ENCODE data around the gene KNOP1.

KNOP1 gene

GRCh38 chr16:19717741-19718623 lies at the start of gene KNOP1, which contains the start of gene IQCK:
Gene KNOP1 (minus strand): TSS chr16:19718227. CDS start chr16:19715035, 3,192 bp downstream.
Gene IQCK (plus strand): TSS chr16:19718271. CDS start chr16:19718307, 36 bp downstream.
- no peak for DNase-seq

- DNase-seq, result no peak
Measured at GRCh38 chr16:19767497-19767896, 49.5 kb upstream of the KNOP1 start.

DNA sequence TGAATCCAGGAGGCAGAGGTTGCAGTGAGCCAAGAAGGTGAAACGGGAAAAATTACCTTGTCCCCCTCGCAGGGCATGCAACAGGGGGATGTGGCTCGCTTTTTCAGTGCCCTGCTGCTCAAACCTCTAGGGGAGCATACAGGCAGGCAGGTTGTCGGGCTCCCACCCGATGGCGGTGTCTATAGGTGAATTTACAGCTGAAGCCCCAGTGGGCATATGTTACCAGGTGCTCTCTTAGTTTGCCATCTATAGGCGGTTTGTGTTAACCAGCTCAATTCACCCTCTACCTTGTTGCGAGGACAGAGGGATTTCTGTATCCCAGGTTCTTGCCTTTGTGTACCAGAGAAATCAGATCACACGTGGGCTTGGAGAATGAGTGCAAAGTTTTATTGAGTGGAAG lies 49.0 kb upstream of the KNOP1 start:
- no peak for DNase-seq

GRCh38 chr16:19766554-19766884 lies 48.5 kb upstream of the KNOP1 start:
- no peak for DNase-seq

DNA sequence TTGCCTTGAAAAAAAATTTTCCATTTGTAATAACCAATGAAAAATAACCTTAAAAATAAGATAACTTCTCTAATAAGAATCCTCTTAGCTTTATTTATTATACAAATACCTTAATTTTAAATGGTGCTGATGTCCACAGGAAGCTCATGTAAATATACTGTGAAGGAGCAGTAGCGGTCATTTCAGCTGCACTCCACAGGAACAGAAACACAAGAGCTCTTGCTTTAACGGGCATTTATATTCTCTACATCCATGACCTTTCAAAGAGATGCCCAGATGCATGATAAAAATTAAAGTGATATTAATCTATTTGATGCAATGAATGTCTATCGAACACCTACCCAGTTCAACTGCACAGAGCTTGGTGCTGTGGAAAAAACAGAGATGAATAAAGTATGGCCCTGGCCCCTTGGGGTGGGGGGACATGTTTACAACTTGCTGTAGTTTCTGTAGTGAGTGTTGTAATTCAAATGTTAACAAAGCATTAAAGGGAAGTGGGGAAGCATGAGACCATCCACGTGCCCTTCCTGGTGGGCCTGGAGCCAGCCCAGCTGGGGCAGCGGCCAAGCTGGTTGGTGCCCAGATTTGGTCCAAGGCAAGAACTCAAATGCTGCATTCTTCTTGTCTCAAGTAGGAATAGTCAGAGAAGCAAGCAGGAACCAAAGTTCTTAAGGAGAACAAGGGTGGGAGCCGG lies 48.0 kb upstream of the KNOP1 start:
- no peak for DNase-seq

DNA sequence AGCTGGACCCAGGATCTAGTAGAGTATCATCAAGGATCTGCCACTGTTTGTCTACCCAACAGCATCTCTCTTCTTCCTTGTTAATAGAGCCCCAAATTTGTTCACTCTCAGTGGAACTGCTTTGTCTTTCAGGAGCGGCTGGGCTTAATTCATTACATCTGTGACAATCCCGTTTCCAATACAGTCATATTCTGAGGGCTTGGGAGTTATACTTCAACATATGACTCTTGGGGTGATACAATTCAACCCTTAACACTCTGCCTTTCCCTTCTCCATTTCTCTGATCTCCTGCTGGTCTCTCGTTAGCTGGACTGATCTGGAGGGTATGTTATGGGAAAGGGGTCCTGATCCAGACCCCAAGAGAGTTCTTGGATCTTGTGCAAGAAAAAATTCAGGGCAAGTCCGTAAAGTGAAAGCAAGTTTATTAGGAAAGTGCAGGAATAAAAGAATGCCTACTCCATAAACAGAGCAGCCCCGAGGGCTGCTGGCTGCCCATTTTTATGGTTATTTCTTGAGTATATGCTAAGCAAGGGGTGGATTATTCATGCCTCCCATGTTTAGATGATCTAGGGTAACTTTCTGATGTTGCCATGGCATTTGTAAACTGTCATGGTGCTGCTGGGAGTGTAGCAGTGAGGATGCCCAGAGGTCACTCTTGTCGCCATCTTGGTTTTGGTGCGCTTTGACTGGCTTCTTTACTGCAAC lies 42.5 kb upstream of the KNOP1 start:
- DNase-seq, result no peak

GRCh38 chr16:19757762-19758595 lies 40.0 kb upstream of the KNOP1 start:
- DNase-seq, result no peak

DNA sequence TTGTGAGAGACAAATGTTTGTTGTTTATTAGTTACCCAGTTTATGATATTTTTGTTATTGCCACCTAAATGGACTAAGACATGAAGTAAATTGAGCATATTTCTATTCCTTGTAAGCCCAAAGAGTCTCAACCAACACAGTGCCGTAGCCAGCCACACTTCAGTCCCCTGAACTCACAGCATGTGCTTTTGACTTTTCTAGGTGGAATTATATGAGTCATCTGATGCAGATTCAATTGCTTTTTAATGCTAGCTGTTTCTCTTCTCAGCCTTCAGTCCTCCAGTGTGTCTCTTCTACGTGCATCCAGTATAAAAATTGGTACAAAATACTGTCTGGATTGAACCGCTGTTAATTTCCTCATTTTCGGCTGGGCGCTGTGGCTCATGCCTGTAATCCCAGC lies 39.0 kb upstream of the KNOP1 start:
- DNase-seq, result no peak

DNA sequence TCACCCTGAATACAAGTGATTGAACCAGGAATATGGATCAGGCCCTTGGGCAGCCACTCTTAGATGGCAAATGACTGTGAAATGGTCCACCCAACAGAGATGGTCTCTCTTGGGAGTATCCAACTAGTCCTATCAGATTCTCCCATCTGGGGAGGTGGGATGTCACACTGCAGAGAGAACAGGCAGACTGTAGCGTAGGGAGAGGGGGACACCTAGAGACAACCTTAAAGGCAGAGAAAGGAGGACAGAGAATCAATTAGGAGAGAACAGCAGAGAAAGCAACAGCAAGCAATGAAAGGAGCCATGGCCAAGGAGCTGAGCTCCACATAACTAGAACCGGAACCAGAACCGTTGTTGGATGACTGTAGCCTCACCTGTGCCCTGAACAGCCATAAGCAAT lies 37.2 kb upstream of the KNOP1 start:
- DNase-seq, result no peak

DNA sequence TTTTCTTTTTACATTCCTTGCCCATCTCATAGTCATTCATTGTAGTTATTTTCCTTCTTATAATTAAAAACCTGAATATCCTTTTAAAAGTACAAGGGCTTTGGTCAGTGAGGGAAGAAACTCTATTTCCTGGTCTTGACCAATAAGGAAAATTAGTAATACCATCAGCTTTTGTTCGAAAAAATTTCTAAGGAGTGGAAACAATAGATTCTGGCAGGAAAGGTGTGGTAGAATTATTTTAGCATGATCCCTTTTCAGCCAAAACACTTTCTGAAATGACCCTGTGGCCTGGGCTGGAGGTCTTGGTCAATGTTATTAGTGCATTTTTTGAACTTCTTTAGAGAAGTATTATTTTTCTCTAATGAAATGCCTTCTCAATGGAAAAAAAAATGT lies 36.6 kb upstream of the KNOP1 start:
- no peak for DNase-seq

DNA sequence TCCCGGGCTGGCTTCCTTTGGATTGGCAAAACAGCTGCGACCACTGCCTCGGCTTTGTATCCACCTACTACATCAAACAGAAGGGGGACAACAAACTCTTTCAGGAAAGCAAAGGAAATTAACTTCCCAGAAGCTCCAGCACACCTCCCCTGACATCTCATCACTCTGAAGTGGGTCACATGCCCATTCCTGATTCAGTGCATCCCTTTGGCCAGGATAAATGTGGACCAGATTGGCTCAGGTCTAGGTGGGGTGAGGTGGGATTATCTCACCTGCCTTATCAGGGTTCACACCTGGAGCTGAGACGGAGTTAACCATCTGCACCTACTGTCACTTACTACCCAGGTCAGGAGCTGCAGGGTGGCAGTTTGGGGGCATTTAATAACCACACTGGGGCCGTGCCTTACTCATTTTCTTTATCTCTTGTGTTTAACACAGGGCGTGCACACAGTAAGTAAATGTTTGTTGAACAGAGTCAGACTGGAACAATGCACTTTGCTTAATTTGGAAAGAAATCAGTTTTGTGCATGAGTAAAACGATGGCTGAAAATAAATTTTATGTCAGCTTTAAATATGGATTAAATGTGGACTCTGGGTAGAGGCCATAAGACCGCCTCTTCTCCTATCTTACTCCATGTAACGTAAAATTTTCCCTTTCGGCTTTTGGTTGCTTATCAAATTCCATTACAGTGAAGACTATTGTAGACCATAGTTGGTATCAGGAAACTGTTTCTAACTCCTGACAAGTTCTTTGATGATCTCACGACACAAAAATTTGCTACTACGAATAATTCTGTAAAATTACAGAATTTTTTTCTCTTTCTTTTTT lies 36.0 kb upstream of the KNOP1 start:
- no peak for DNase-seq

DNA sequence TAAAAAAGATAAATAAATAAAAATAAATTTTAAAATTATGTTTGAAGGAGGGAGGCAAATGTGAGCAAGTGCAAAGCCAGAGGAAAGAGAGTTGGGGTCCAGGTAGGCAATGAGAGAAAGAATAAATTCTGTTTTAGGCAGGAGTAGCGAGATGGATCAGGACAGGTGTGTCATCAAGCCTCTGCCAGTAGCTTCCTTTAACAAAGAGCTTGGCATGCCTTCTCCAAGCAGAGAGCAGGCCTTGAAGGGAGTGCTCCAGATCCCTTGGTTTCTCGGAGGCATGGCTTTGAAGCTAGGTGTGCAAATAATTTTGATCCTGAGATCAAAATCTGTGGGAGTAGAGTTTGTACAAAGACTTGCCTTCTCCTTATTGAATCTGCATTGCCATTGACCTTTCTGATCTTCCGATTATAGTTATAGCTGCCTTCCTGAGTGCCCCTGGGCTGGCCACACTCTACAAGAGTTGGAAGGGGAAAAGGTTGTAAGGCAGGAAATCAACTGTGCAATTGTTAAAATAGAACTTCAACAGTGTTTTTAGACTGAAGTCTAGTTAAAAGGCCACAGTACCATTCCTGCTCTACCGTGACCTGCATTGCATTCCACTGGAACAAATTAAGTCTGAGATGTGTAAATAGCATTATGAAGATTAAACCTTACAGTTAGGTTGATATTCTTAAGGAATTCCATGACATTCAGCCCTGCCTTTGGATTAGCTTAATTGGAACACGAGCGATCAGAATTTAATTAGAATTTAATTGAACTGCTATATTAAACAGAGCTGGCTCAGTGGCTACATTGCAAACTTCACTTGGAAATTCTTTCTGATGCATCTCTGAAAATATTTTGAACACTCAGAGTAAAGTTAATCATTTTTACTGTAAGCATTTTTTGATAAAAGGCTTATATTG lies 33.7 kb upstream of the KNOP1 start:
- DNase-seq, result no peak

DNA sequence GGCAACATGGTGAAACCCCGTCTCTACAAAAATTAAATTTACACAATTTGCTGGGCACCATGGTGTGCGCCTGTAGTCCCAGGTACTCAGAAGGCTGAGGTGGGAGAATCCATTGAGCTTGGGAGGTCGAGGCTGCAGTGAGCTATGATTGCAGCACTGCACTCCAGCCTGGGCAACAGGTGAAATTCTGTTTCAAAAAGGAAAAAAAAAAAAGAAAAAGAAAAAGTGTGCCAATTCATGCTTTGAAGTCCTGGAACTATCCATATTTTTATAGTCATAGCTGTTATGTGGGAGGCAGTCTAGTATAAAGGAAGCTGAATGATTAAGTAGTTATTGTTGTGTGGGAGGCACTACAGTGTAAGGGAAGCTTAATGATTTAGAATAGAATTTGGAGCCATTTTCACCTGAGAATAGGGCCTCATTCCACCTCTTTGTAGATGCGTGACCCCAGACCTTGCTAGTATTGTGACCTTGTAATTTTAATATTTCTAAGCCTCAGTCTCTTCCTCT lies 31.6 kb upstream of the KNOP1 start:
- no peak for DNase-seq

DNA sequence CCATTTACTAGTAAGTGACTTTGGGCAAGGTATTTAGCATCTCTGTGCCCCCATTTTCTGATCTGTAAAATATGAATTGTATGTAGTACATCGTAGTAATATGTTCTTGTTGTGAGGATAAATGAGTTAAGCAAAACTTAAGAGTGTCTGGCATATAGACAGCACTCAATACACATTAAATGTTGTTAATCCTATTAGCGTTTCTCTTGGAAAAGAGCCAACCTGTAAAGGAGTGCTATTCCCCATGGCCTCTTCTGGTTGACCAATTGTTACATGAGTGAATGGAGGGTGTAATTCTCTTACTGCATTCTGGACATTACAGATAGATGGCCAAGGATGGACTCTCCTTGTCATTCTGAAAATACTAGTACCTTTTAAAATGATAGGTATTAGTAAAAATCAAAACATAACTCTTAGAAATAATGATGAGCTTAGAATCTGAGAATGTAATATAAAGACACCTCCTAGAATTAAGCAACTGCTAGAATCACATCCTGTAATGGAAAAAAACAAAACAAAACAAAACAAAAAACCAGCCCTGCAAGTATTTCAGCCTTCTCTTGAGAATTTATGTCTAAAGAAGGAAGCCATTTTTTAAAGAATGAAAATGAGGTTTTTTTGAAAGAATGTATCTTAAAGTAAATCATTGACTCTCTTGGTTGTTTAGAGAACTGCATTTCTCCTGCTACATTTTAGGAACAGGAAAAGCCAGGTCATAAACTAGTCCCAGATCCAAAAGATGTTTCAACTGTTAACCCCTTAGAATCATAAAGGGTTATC lies 30.6 kb upstream of the KNOP1 start:
- no peak for DNase-seq

- no peak for DNase-seq
Measured at GRCh38 chr16:19746561-19746960, 28.5 kb upstream of the KNOP1 start.

- no peak for DNase-seq
Measured at GRCh38 chr16:19745286-19746010, 27.4 kb upstream of the KNOP1 start.

DNA sequence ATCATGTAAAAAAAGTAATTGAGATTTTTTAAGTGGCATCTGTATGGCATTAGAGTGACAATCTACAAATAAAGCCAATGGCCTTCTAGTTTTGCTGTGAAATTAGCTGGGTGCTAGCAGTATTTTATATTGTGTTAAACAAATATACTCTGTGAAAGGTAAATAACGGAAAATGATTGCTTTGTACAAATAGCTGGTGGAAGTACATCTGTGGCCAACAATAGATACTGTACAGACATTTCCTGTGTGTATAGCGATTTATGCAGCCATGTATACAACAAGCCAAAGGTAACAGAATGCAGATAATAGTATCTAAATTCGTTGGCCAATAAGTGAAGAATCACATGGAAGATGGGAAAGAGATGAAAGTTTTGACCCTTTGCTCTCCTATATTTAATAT lies 26.6 kb upstream of the KNOP1 start:
- DNase-seq, result no peak

- no peak for DNase-seq
Measured at GRCh38 chr16:19743816-19744159, 25.8 kb upstream of the KNOP1 start.

GRCh38 chr16:19741354-19741753 lies 23.3 kb upstream of the KNOP1 start:
- DNase-seq, result no peak

Measured in NCI-H187 treated with DMSO at 0.1 percent for 48 hours (cell line).